H9 (cell line): ENCODE results near the gene SHB. TPM values are rescaled to one million over a fixed set of nuclear protein-coding genes. Genes with fewer than 3 reads are reported as not detected.
A peak's percentile ranks its signal among the peaks of the same experiment; 100 is the strongest.

Source experiments
- DNase-seq: peaks from one replicate; pipeline ENCODE4 v3.0.0-alpha.2; 2017
- H2AFZ ChIP-seq: one replicate; pipeline ENCODE4 v1.6.1; 2013; ENCODE audit warnings: mild to moderate bottlenecking, low read length, control low read depth, moderate library complexity
- H2AK5ac ChIP-seq: 2 replicates; pipeline ENCODE4 v1.6.1; 2013; ENCODE audit warnings: low read length, control low read depth, mixed read lengths; ENCODE audit not compliant: insufficient read length
- H2BK120ac ChIP-seq: one replicate; pipeline ENCODE4 v1.6.1; 2013; ENCODE audit warnings: low read depth, mild to moderate bottlenecking, low read length, control low read depth, inconsistent platforms; ENCODE audit not compliant: poor library complexity, severe bottlenecking
- H2BK12ac ChIP-seq: 2 replicates; pipeline ENCODE4 v1.6.1; 2013; ENCODE audit warnings: low read length, control low read depth, mixed read lengths, low read depth; ENCODE audit not compliant: insufficient read length
- H2BK15ac ChIP-seq: 2 replicates; pipeline ENCODE4 v1.6.1; 2013; ENCODE audit warnings: low read depth, low read length, control low read depth
- H2BK20ac ChIP-seq: one replicate; pipeline ENCODE4 v1.6.1; 2013; ENCODE audit warnings: low read depth, mild to moderate bottlenecking, low read length, control low read depth, inconsistent platforms; ENCODE audit not compliant: poor library complexity, severe bottlenecking
- H2BK5ac ChIP-seq: 2 replicates; pipeline ENCODE4 v1.6.1; 2013; ENCODE audit warnings: low read length, control low read depth, mixed read lengths; ENCODE audit not compliant: insufficient read length
- H3K14ac ChIP-seq: 2 replicates; pipeline ENCODE4 v1.6.1; 2013; ENCODE audit warnings: low read length, control low read depth; ENCODE audit not compliant: insufficient read depth
- H3K18ac ChIP-seq: 2 replicates; pipeline ENCODE4 v1.6.1; 2013; ENCODE audit warnings: low read depth, mild to moderate bottlenecking, mixed read lengths, low read length, control low read depth; ENCODE audit not compliant: insufficient read length
- H3K23ac ChIP-seq: 2 replicates; pipeline ENCODE4 v1.6.1; 2013; ENCODE audit warnings: low read length, control low read depth, mixed read lengths, low read depth; ENCODE audit not compliant: insufficient read length
- H3K23me2 ChIP-seq: 2 replicates; pipeline ENCODE4 v1.6.1; 2013; ENCODE audit warnings: low read depth, mild to moderate bottlenecking, mixed read lengths, low read length, control low read depth; ENCODE audit not compliant: insufficient read length, poor library complexity, severe bottlenecking
- H3K27ac ChIP-seq: 2 replicates; pipeline ENCODE4 v1.5.1; 2013; ENCODE audit warnings: low read length, control low read depth, mixed read lengths, low read depth; ENCODE audit not compliant: insufficient read length
- H3K27me3 ChIP-seq: 2 replicates; pipeline ENCODE4 v1.6.1; 2013; ENCODE audit warnings: low read length, control low read depth, inconsistent platforms; ENCODE audit not compliant: insufficient read depth
- H3K4ac ChIP-seq: 2 replicates; pipeline ENCODE4 v1.6.1; 2013; ENCODE audit warnings: low read depth, mild to moderate bottlenecking, control low read depth, inconsistent platforms, low read length, moderate library complexity
- H3K4me1 ChIP-seq: 2 replicates; pipeline ENCODE4 v1.6.1; 2013; ENCODE audit warnings: low read length, control low read depth, inconsistent platforms; ENCODE audit not compliant: insufficient read depth
- H3K4me2 ChIP-seq: 2 replicates; pipeline ENCODE4 v1.6.1; 2013; ENCODE audit warnings: low read length, control low read depth, mixed read lengths; ENCODE audit not compliant: insufficient read length, insufficient read depth
- H3K56ac ChIP-seq: 2 replicates; pipeline ENCODE4 v1.6.1; 2013; ENCODE audit warnings: low read depth, mild to moderate bottlenecking, mixed read lengths, low read length, control low read depth; ENCODE audit not compliant: insufficient read length
- H3K79me1 ChIP-seq: 2 replicates; pipeline ENCODE4 v1.6.1; 2013; ENCODE audit warnings: low read depth, mild to moderate bottlenecking, moderate library complexity, low read length, control low read depth, inconsistent platforms; ENCODE audit not compliant: insufficient read depth, poor library complexity, severe bottlenecking
- H3K79me2 ChIP-seq: 2 replicates; pipeline ENCODE4 v1.6.1; 2013; ENCODE audit warnings: low read length, control low read depth, inconsistent platforms; ENCODE audit not compliant: insufficient read depth
- H3K9ac ChIP-seq: 2 replicates; pipeline ENCODE4 v1.6.1; 2013; ENCODE audit warnings: low read length, control low read depth, mixed read lengths; ENCODE audit not compliant: insufficient read length; ENCODE audit errors: extremely low read depth
- H3K9me3 ChIP-seq: one replicate; pipeline ENCODE4 v1.6.1; 2013; ENCODE audit warnings: low read depth, low read length, inconsistent platforms; ENCODE audit not compliant: control insufficient read depth
- H3T11ph ChIP-seq: one replicate; pipeline ENCODE4 v1.6.1; 2013; ENCODE audit warnings: mild to moderate bottlenecking, low read length, control low read depth, inconsistent platforms
- H4K20me1 ChIP-seq: one replicate; pipeline ENCODE4 v1.6.1; 2013; ENCODE audit not compliant: control insufficient read depth, insufficient read length, insufficient read depth
- H4K5ac ChIP-seq: 2 replicates; pipeline ENCODE4 v1.6.1; 2013; ENCODE audit warnings: low read depth, mild to moderate bottlenecking, mixed read lengths, low read length, control low read depth; ENCODE audit not compliant: insufficient read length
- H4K8ac ChIP-seq: replicated peaks from 2 replicates; pipeline ENCODE4 v1.6.1; 2013; ENCODE audit warnings: low read length, control low read depth, mixed read lengths, low read depth; ENCODE audit not compliant: insufficient read length
- H4K91ac ChIP-seq: 2 replicates; pipeline ENCODE4 v1.6.1; 2013; ENCODE audit warnings: low read depth, mild to moderate bottlenecking, moderate library complexity, mixed read lengths, low read length, control low read depth; ENCODE audit not compliant: insufficient read length
- H3K27ac Mint-ChIP-seq, 3 experiments: 2 replicates in 2 of 3; 3 replicates in 1 of 3; pipeline ENCODE4 v1.8.0; 2020 to 2021; ENCODE audit warnings: mixed read lengths in 3 of 3, mild to moderate bottlenecking in 1 of 3, moderate library complexity in 1 of 3
- H3K27me3 Mint-ChIP-seq: 2 replicates; pipeline ENCODE4 v1.8.0; 2021; ENCODE audit warnings: low read depth, mild to moderate bottlenecking, moderate library complexity, mixed read lengths
- H3K36me3 Mint-ChIP-seq, 3 experiments: 2 replicates in 2 of 3; 3 replicates in 1 of 3; pipeline ENCODE4 v1.8.0; 2020 to 2021; ENCODE audit warnings: low read depth in 3 of 3, mixed read lengths in 3 of 3; ENCODE audit not compliant: insufficient read depth in 1 of 3
- H3K4me1 Mint-ChIP-seq, 2 experiments: 2 replicates each; pipeline ENCODE4 v1.8.0; 2020; ENCODE audit warnings: mixed read lengths in 2 of 2
- H3K4me3 Mint-ChIP-seq, 2 experiments: 2 replicates in 1 of 2; 3 replicates in 1 of 2; pipeline ENCODE4 v1.8.0; 2020 to 2021; ENCODE audit warnings: mild to moderate bottlenecking in 2 of 2, mixed read lengths in 2 of 2, moderate library complexity in 1 of 2
- H3K9me3 Mint-ChIP-seq, 2 experiments: 2 replicates in 1 of 2; 3 replicates in 1 of 2; pipeline ENCODE4 v1.8.0; 2020; ENCODE audit warnings: mild to moderate bottlenecking in 2 of 2, mixed read lengths in 2 of 2, moderate library complexity in 1 of 2
- CTCF ChIP-seq: fragments of 200-600 bp; sonication (generic); conservative IDR thresholded peaks from 3 replicates; pipeline ENCODE4 v1.8.0; 2021; ENCODE audit warnings: antibody characterized with exemption, mild to moderate bottlenecking
- WGBS: extraction: QIAGEN DNeasy Blood & Tissue Kit; methylation state at CpG from one replicate; pipeline ENCODE4 v1.1.7; 2013; ENCODE audit warnings: missing lambda C conversion rate, low lambda C conversion rate, mixed read lengths; ENCODE audit not compliant: insufficient read length; ENCODE audit errors: extremely low coverage; 5-methylcytosine and 5-hydroxymethylcytosine counted together
- total RNA-seq: library from RNA; stranded (reverse); gene quantifications from 2 replicates; pipeline ENCODE4 v1.2.1, GENCODE V29; 2021

Gene SHB
- total RNA-seq, 1 experiment from 2014 or later, result 14.6 TPM

GRCh38 chr9:37955781-37956422 is 113.1 kb downstream of the SHB start:
- Histone ChIP-seq H3K23ac (no peak overlapping the region), H3T11ph (no peak overlapping the region), H2AK5ac (no peak overlapping the region), H4K5ac (no peak overlapping the region), H4K20me1 (no peaks in the 10 kb centered on the region), H3K27ac (no peak overlapping the region), H3K27me3 (no peaks in the 10 kb centered on the region), H3K9me3 (no peaks in the 10 kb centered on the region), H3K18ac (no peak overlapping the region), H2AFZ (no peak overlapping the region), H4K8ac (no peak overlapping the region), H2BK20ac (no peak overlapping the region), H3K4me1 (no peaks in the 10 kb centered on the region), H3K23me2 (no peaks in the 10 kb centered on the region), H3K14ac (no peak overlapping the region), H3K79me1 (no peaks in the 10 kb centered on the region), H2BK15ac (no peak overlapping the region), H2BK120ac (no peak overlapping the region), H3K4ac (no peak overlapping the region), H2BK12ac (no peak overlapping the region), H3K9ac (no peak overlapping the region), H3K79me2 (no peaks in the 10 kb centered on the region; the same call in 1 of the 2 replicates), H4K91ac (no peak overlapping the region), H2BK5ac (no peak overlapping the region), H3K4me2 (no peak overlapping the region), H3K56ac (no peak overlapping the region)
- peak overlapping the region in 1 of 3 experiments; percentile 51; a peak in 1 of 7 replicates for H3K27ac Mint-ChIP-seq
- peaks cover 3 to 38% (median 26%) of the 10 kb centered on the region in 3 experiments; a peak in 6 of 7 replicates for H3K36me3 Mint-ChIP-seq
- no CpG with 5 or more reads among the region's 16 CpGs for WGBS
- no peak for TF ChIP-seq CTCF
- H3K4me1 Mint-ChIP-seq, result peaks cover under 1% of the 10 kb centered on the region in 2 experiments; a peak in 3 of 4 replicates
- DNase-seq, result no peak
- H3K9me3 Mint-ChIP-seq, result no peaks in the 10 kb centered on the region
- no peak overlapping the region for H3K4me3 Mint-ChIP-seq
- H3K27me3 Mint-ChIP-seq, result no peaks in the 10 kb centered on the region
